Measurements from ENCODE around the gene CASP8.
"Not testable (repeated sequence)": the region's sequence is repeated elsewhere in the genome, so short reads cannot be mapped to it uniquely, and the experiment has no call there.

Gene CASP8

DNA sequence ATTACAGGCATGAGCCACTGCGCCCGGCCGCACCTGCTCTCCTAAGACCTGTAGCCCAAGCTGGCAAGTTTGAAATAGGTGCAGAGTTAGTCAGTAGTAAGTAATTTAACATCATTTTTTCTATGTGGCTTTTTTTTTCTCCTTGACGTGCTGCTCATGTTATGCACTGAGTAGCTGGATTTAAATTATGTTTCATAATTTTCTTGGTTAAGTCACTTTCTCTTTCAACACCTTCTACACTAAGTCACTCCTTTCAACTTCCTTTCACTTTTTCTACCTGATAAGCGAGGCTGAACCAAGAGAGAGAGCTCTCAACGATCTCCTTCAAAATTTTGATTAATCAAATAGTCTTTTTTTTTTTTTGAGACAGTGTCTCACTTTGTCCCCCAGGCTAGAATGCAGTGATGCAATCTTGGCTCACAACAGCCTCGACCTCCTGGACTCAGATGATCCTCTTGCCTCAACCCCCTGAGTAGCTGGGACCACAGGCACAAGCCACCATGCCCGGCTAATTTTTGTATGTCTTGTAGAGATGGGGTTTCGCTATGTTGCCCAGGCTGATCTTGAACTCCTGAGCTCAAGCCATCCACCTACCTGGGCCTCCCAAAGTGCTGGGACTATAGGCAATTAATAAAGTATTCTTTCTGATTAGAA is 13.1 kb downstream of the CASP8 start:
- DNase-seq: no peak

GRCh38 chr2:201275069-201275468 is 14.7 kb downstream of the CASP8 start:
- DNase-seq: no peak

DNA sequence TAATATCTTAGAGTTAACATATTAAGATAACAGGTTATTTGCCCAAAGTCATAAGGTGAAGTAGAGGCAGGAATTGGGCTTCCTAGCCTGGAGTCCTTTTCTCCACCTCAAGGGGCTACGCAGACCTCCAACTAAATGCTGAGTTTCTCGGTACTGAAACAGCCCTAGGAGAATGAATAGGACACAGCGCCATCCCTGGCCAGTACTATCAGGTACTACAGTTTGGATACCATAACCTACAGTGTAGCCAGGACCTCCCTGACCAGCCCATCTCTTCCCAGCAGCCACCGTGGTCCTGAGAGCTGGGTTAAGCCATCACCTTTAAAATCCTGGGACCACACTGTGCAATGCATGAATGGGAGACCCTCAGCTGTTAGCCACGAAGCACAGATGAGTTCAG is 15.7 kb downstream of the CASP8 start:
- no peak for DNase-seq

DNA sequence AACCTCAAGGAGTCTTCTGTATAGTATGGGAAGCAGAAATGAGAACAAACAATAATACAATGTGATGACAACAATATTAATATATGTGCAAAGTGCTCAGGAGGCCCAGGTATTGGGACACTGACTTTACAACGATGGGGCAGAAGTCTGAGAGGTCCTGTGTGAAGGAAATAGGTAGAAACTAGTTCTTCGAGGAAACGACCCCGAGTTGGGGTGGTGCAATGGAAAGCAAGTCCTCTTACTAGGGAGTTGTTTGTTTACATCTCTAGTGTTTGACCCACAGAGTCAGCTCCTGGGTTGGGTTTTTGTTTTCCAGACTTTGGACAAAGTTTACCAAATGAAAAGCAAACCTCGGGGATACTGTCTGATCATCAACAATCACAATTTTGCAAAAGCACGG is 16.2 kb downstream of the CASP8 start:
- DNase-seq: no peak

GRCh38 chr2:201279079-201279478 is 18.7 kb downstream of the CASP8 start:
- no peak for DNase-seq

- no peak for DNase-seq
These were observed 20.1 kb downstream of the CASP8 start for GRCh38 chr2:201280191-201281040.

DNA sequence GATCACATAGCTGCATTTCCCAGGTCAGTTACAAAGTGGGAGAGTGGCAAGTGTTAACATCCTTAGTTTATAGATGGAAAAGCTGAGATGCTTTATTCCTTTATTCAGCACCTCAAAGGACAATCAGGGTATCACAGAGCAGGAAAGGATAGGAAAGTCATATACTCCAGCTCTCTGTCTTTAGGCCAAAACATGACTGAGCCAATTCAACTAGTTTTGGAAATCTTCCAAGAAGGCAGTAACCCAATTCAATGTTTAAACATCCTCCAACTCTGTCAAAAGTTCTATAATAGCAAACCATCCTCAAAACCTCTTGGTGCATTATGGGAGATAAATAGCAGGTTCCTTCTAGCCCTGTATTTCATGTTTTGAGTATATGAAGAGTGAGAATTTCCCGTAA is 25.2 kb downstream of the CASP8 start:
- DNase-seq: no peak

DNA sequence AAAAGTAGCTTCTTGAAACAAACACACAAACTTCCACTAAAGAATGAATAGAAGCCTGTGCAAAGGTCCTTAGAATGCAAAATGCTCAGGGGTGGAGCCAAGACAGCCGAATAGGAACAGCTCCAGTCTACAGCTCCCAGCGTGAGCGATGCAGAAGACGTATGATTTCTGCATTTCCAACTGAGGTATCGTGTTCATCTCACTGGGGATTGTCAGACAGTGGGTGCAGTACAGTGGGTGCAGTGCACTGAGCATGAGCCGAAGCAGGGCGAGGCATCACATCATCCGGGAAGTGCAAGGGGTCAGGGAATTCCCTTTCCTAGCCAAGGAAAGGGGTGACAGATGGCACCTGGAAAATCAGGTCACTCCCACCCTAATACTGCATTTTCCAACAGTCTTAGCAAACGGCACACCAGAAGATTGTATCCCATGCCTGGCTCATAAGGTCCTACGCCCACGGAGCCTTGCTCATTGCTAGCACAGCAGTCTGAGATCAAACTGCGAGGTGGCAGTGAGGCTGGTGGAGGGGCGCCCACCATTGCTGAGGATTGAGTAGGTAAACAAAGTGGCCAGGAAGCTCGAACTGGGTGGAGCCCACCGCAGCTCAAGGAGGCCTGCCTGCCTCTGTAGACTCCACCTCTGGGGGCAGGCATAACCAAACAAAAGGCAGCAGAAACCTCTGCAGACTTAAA is 30.3 kb downstream of the CASP8 start:
- DNase-seq: not testable (repeated sequence)

DNA sequence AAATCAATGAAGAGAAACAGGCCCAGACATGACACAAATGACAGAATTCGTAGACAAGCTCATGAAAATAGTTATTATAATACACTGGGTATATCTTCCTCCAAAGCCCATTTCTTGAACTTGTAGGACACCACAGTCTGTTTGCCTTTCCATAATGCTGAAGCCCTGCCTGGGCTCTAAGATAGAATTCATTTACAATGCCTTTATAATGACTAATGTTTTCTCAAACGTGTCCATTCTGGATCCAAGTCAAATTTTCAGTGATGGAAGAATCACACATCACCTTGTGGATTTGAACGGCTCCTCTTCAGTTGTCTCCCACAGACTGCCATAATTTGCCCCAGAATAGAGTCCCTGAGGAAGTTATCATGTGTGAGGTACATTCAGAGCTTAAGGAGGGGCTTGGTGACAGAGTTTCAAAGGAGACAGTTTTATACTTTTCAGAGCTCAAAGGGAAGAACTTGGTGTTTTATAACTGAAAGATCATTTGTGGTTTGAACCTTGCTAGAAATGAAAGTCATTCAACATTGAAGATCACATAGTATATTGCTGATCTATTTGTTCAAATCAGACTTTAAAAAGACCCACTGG is 38.2 kb downstream of the CASP8 start:
- DNase-seq: no peak

DNA sequence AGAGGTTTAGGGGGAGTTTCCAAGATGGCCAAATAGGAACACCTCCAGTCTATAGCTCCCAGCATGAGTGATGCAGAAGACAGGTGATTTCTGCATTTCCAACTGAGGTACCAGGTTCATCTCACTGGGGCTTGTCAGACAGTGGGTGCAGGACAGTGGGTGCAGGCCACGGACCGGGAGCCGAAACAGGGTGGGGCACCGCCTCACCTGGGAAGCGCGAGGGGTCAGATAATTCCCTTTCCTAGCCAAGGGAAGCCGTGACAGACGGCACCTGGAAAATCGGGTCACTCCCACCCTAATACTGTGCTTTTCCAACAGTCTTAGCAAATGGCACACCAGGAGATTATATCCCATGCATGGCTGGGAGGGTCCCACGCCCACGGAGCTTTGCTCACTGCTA is 39.6 kb downstream of the CASP8 start:
- not testable (repeated sequence) for DNase-seq

DNA sequence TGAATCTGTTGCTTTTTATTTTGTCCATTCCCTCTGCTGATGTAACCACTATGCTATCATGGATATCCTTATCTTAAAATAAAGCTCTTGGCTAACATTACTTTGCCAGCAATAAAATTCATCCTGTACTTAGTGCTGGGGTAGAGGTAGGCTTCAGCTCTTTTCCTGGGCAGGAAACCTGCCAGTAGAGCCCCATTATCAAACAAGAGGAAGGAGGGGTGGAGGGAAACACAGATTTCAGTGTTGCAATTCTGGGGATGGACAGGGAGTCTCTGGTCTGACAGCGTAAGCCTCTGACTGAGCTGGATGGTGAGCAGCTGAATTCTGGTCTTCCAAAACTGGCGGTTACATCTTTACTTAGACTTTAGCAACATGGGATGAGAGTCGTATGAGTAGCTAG is 47.5 kb downstream of the CASP8 start:
- no peak for DNase-seq

DNA sequence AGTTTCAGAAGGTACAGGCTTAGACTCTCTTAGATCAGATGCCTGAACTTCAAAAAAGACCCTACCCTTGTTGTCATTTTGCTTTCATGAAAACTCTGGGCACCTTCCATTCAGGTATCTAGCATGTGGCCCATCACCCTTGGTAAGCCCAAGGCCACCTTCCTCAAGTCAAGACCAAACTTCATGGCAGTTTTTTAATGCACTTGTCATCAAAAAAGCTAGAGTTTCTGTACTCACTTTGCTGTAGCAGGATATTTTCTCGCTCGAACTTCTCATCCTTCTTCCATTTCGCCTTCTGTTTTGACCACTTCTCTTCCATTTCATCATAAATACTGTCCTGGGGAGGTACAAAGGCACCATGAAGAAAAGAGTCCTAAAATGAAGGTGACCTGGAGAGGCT is 48.6 kb downstream of the CASP8 start:
- DNase-seq: no peak

DNA sequence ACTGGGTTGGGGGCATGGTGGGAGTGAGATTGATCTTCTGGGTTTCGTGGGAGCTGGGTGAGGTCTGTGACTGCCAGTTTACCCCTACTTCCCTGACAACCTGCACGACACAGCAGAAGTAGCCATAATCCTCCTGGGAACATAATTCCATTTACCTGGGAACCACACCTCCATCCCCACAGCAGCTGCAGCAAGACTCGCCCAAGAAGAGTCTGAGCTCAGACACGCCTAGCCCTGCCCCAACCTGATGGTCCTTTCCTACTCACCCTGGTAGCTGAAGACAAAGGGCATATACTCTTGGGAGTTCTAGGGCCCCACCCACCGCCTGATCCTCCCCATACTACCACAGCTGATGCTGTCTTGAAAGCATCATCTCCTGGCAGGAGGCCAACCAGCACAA is 53.0 kb downstream of the CASP8 start:
- DNase-seq: no peak

DNA sequence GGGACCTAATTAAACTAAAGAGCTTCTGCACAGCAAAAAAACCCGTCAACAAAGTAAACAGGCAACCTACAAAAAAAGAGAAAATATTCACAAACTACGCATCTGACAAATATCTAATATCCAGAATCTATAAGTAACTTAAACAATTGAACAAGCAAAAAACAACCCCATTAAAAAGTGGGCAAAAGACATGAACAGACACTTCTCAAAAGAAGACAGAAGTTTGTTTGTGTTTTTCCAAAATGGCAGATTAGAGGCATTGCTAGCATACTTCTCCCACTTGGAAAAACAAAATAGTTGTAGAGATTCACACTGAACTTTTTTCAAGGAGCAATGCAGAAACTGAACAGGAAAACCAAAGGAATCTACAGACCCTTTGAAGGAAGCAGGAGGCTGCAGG is 59.2 kb downstream of the CASP8 start:
- no peak for DNase-seq

DNA sequence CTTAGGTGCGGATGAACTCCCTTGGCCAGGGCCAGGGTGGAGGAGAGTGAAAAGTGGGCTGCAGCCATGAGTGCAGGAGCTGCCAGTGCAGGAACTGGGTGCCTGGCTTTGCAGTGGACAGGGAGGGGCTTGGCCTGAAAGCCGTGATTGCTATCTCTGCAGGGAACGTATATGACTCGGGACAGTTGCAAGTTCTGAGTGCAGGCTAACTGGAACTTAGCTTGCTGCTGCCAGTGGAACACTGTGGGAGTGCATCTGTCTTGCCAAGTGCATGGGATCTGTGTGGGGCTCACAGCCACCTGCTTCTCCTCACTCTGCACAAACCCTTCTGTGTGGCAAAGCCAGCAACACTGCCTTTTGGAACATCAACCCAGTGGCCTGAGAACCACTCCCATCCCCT is 59.9 kb downstream of the CASP8 start:
- DNase-seq: no peak

GRCh38 chr2:201320701-201321100 is 60.4 kb downstream of the CASP8 start:
- DNase-seq: no peak

GRCh38 chr2:201322772-201323171 is 62.4 kb downstream of the CASP8 start:
- DNase-seq: no peak

DNA sequence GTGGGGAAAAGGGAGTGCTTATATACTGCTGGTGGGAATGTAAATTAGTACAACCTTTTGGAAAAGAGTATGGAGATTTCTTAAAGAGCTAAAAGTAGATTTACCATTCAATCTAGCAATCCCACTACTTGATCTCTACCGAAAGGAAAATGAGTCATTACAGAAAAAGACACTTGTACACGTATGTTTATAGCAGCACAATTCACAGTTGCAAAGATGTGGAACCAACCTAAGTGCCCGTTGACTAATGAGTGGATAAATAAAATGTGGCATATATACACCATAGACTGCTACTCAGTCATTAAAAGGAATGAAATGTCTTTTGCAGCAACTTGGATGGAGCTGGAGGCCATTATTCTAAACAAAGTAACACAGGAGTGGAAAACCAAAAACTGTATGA is 67.3 kb downstream of the CASP8 start:
- no peak for DNase-seq

- no peak for DNase-seq
These were observed 69.1 kb downstream of the CASP8 start for GRCh38 chr2:201329409-201329808.

All from stimulated activated CD4-positive, alpha-beta T cell treated with anti-CD3 and anti-CD28 coated beads, Interleukin-4, amount 100 ng/mL, for 24 hours (primary cell).